H1 (cell line): ENCODE results near the gene SRCIN1. TPM values are rescaled to one million over a fixed set of nuclear protein-coding genes. Genes with fewer than 3 reads are reported as not detected.
"Not testable (repeated sequence)": the region's sequence is repeated elsewhere in the genome, so short reads cannot be mapped to it uniquely, and the experiment has no call there.

Source experiments
- CTCF ChIA-PET: fragments of 300-600 bp; sonication (Branson Sonifier 250); formaldehyde crosslinking; loops from one replicate; lab custom pipeline; 2021; ENCODE audit not compliant: partially characterized antibody; lab: Charles Lee
- POLR2A ChIA-PET: fragments of 300-600 bp; sonication (Branson Sonifier 250); formaldehyde crosslinking; loops from one replicate; lab custom pipeline; 2021; ENCODE audit warnings: inconsistent platforms; ENCODE audit not compliant: partially characterized antibody; lab: Charles Lee
- DNase-seq, 2 experiments: peaks; one replicate each; pipeline versions ENCODE4 v3.0.0 to v3.0.0-alpha.2; 2010 to 2022; ENCODE audit warnings: low spot score in 2 of 2, low read depth in 1 of 2, mixed read lengths in 1 of 2
- FAIRE-seq: peaks from 2 replicates; lab custom pipeline; 2011; peaks lifted over from hg19 to GRCh38; lab: Jason Lieb, UNC
- H2AFZ ChIP-seq: 2 replicates; pipeline ENCODE4 v1.8.1; 2012; ENCODE audit warnings: low read length, inconsistent platforms
- H2AK5ac ChIP-seq: 2 replicates; pipeline ENCODE4 v1.6.1; 2013; ENCODE audit warnings: low read depth, low read length
- H2BK120ac ChIP-seq: replicated peaks from 2 replicates; pipeline ENCODE3; 2013; ENCODE audit warnings: low read depth, low read length, inconsistent platforms
- H2BK12ac ChIP-seq: 2 replicates; pipeline ENCODE4 v1.6.1; 2013; ENCODE audit warnings: low read depth, low read length
- H2BK15ac ChIP-seq: 2 replicates; pipeline ENCODE4 v1.6.1; 2013; ENCODE audit warnings: low read length
- H2BK20ac ChIP-seq: 2 replicates; pipeline ENCODE4 v1.6.1; 2013; ENCODE audit warnings: low read length
- H2BK5ac ChIP-seq: 2 replicates; pipeline ENCODE4 v1.6.1; 2013; ENCODE audit warnings: low read depth, low read length
- H3K14ac ChIP-seq: 2 replicates; pipeline ENCODE4 v1.6.1; 2013; ENCODE audit warnings: inconsistent platforms; ENCODE audit not compliant: insufficient read length
- H3K18ac ChIP-seq: 2 replicates; pipeline ENCODE4 v1.6.1; 2013; ENCODE audit warnings: low read length; ENCODE audit errors: extremely low read depth
- H3K23ac ChIP-seq: 2 replicates; pipeline ENCODE4 v1.6.1; 2013; ENCODE audit warnings: inconsistent platforms; ENCODE audit not compliant: insufficient read length
- H3K23me2 ChIP-seq: 2 replicates; pipeline ENCODE4 v1.6.1; 2013; ENCODE audit warnings: low read depth, low read length
- H3K27ac ChIP-seq: 2 replicates; pipeline ENCODE4 v1.6.1; 2011; ENCODE audit warnings: low read depth, low read length, inconsistent platforms
- H3K27me3 ChIP-seq, 4 experiments: replicated peaks in 1 of 4; 1 replicate in 1 of 4; 2 replicates in 3 of 4; pipeline versions ENCODE4 v1.6.1 to v1.8.1; 2011 to 2013; ENCODE audit warnings: low read length in 3 of 4, mild to moderate bottlenecking in 3 of 4, inconsistent platforms in 2 of 4, mixed read lengths in 2 of 4, moderate library complexity in 1 of 4; ENCODE audit not compliant: control insufficient read depth in 3 of 4, insufficient read depth in 3 of 4; ENCODE audit errors: extremely low read depth in 1 of 4
- H3K36me3 ChIP-seq, 4 experiments: 2 replicates each; pipeline versions ENCODE4 v1.6.1 to v1.8.1; 2011 to 2013; ENCODE audit warnings: mild to moderate bottlenecking in 4 of 4, low read length in 3 of 4, moderate library complexity in 2 of 4, control low read depth in 1 of 4, inconsistent platforms in 1 of 4; ENCODE audit not compliant: insufficient read depth in 4 of 4, control insufficient read depth in 2 of 4
- H3K4ac ChIP-seq: replicated peaks from 2 replicates; pipeline ENCODE3; 2013; ENCODE audit warnings: low read length, low read depth, mixed read lengths, inconsistent platforms; ENCODE audit not compliant: insufficient read length
- H3K4me1 ChIP-seq, 4 experiments: replicated peaks in 1 of 4; 1 replicate in 1 of 4; 2 replicates in 3 of 4; pipeline versions ENCODE4 v1.6.1 to v1.8.1; 2011 to 2013; ENCODE audit warnings: low read length in 3 of 4, inconsistent platforms in 2 of 4, mixed read lengths in 1 of 4; ENCODE audit not compliant: insufficient read depth in 4 of 4, control insufficient read depth in 3 of 4
- H3K4me2 ChIP-seq, 2 experiments: 2 replicates each; pipeline versions ENCODE4 v1.6.1 to v1.8.1; 2011 to 2013; ENCODE audit warnings: low read depth in 2 of 2, low read length in 2 of 2, control low read depth in 1 of 2, inconsistent platforms in 1 of 2, mild to moderate bottlenecking in 1 of 2; ENCODE audit not compliant: insufficient read depth in 1 of 2
- H3K4me3 ChIP-seq, 4 experiments: fragments of 200-600, 300-600 bp in 1 of 4; sonication (generic), shearing (Covaris generic), sonication (Bioruptor Twin) in 1 of 4; 2 replicates each; pipeline versions ENCODE4 v1.5.1 to v1.8.1; 2011 to 2016; ENCODE audit warnings: low read length in 4 of 4, low read depth in 3 of 4, control low read depth in 2 of 4, inconsistent platforms in 2 of 4, mild to moderate bottlenecking in 2 of 4, mixed read lengths in 1 of 4, moderate library complexity in 1 of 4; ENCODE audit not compliant: insufficient read depth in 2 of 4; ENCODE audit errors: extremely low read depth in 1 of 4
- H3K56ac ChIP-seq: replicated peaks from 2 replicates; pipeline ENCODE3; 2013; ENCODE audit warnings: low read depth, mild to moderate bottlenecking, mixed read lengths, low read length, inconsistent platforms; ENCODE audit not compliant: insufficient read length
- H3K79me1 ChIP-seq: 2 replicates; pipeline ENCODE4 v1.6.1; 2013; ENCODE audit warnings: low read depth, low read length, control low read depth
- H3K79me2 ChIP-seq, 2 experiments: 2 replicates each; pipeline versions ENCODE4 v1.6.1 to v1.8.1; 2012 to 2013; ENCODE audit warnings: low read length in 2 of 2, mild to moderate bottlenecking in 2 of 2, inconsistent platforms in 1 of 2; ENCODE audit not compliant: insufficient read depth in 2 of 2, control insufficient read depth in 1 of 2
- H3K9ac ChIP-seq, 4 experiments: replicated peaks in 1 of 4; 1 replicate in 1 of 4; 2 replicates in 3 of 4; pipeline versions ENCODE4 v1.6.1 to v1.8.1; 2011 to 2013; ENCODE audit warnings: low read depth in 3 of 4, low read length in 3 of 4, control low read depth in 2 of 4, mild to moderate bottlenecking in 2 of 4, moderate library complexity in 2 of 4, inconsistent platforms in 1 of 4; ENCODE audit errors: extremely low read depth in 1 of 4
- H3K9me3 ChIP-seq, 2 experiments: 2 replicates each; pipeline versions ENCODE4 v1.6.1 to v1.8.1; 2012 to 2013; ENCODE audit warnings: mild to moderate bottlenecking in 2 of 2, moderate library complexity in 2 of 2, control low read depth in 1 of 2, inconsistent platforms in 1 of 2, low read depth in 1 of 2, low read length in 1 of 2, mixed read lengths in 1 of 2; ENCODE audit not compliant: insufficient read depth in 2 of 2
- H4K20me1 ChIP-seq, 2 experiments: replicated peaks in 1 of 2; 2 replicates each; pipeline versions ENCODE3 to v1.8.1; 2011 to 2013; ENCODE audit warnings: inconsistent platforms in 2 of 2, low read length in 2 of 2, mild to moderate bottlenecking in 1 of 2; ENCODE audit not compliant: insufficient read depth in 2 of 2, control insufficient read depth in 1 of 2
- H4K5ac ChIP-seq: 2 replicates; pipeline ENCODE4 v1.6.1; 2013; ENCODE audit warnings: low read length, low read depth, mixed read lengths, inconsistent platforms; ENCODE audit not compliant: insufficient read length
- H4K8ac ChIP-seq: 2 replicates; pipeline ENCODE4 v1.8.0; 2013; ENCODE audit warnings: mild to moderate bottlenecking, moderate library complexity, low read length, inconsistent platforms; ENCODE audit not compliant: insufficient read depth; ENCODE audit errors: extremely low read depth
- H4K91ac ChIP-seq: replicated peaks from 2 replicates; pipeline ENCODE3; 2013; ENCODE audit warnings: low read length, mixed read lengths, inconsistent platforms; ENCODE audit not compliant: insufficient read length
- CEBPB ChIP-seq: IDR thresholded peaks from 2 replicates; pipeline ENCODE4 v1.6.1; 2012; ENCODE audit warnings: low read depth, low read length
- WGBS, 2 experiments: shearing (Covaris generic) in 1 of 2; methylation state at CpG; one replicate each; pipeline versions ENCODE4 v1.1.6 to v1.1.7; 2013 to 2015; ENCODE audit warnings: low lambda C conversion rate in 2 of 2, mixed read lengths in 2 of 2, inconsistent platforms in 1 of 2, low coverage in 1 of 2, missing lambda C conversion rate in 1 of 2; ENCODE audit not compliant: insufficient replicate concordance in 2 of 2, insufficient coverage in 1 of 2, insufficient read length in 1 of 2; ENCODE audit errors: extremely low coverage in 1 of 2, missing lambda C conversion rate in 1 of 2; 5-methylcytosine and 5-hydroxymethylcytosine counted together
- polyA plus RNA-seq, 7 experiments: library from polyadenylated mRNA; depleted of rRNA in 3 of 7; stranded (reverse) in 5 of 7; unstranded in 2 of 7; fragments of >200 nt in 5 of 7; fragments of 200-250 nt in 2 of 7; gene quantifications; 1 replicate in 5 of 7; 2 replicates in 1 of 7; 4 replicates in 1 of 7; pipeline versions ENCODE4 v1.2.1 to v1.2.3, GENCODE V29; 2011 to 2013; ENCODE audit warnings: missing spikeins in 2 of 7, mixed read lengths in 2 of 7
- total RNA-seq: library from RNA; stranded (reverse); fragmentation: NEBNext Ultra II Directional; extraction: Animal tissue kit (Norgen Biotek cat#: 25700); gene quantifications from 2 replicates; pipeline ENCODE4 v1.2.1, GENCODE V29; 2021

Gene SRCIN1
- total and polyA plus RNA-seq, 2 of the 8 experiments (the other 6 are each of a cell fraction or from before 2014, with no cell fraction given), result 2.8 to 3.8 TPM

DNA sequence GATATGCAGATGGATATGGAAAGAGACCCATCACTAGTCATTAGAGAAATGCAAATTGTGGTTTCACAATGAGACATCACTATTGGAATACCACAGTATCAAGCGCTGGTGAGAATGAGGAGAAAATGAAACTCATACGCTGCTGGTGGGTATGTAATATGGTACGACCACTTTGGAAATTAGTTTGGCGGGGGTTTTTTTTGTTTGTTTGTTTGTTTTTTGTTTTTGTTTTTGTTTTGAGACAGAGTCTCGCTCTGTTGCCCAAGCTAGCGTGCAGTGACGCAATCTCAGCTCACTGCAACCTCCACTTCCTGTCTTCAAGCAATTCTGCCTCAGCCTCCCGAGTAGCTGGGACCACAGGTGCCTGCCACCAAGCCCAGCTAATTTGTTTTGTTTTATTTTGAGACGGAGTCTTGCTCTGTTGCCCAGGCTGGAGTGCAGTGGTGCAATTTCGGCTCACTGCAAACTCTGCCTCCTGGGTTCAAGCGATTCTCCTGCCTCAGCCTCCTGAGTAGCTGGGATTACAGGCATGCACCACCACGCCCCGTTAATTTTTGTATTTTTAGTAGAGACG, 19.1 kb upstream of the SRCIN1 start:
- H4K8ac ChIP-seq, H3K4ac ChIP-seq, H2BK20ac ChIP-seq, H3K9me3 ChIP-seq, H3K79me1 ChIP-seq, H3K4me2 ChIP-seq, H3K23me2 ChIP-seq: not testable (repeated sequence)
- CTCF ChIA-PET, result interaction anchor here (0.6 to 1.9 kb wide), 7 partner anchors 16 to 115 kb away, joined by 3 to 6 read pairs (median 3); no protein-coding TSS in a partner anchor
- TF ChIP-seq CEBPB, result peak; percentile 39; the same call in 1 of the 2 replicates
- TF ChIP-seq, all 59 proteins: peak for 1; not testable (repeated sequence) for 58
- H2BK5ac ChIP-seq, H2BK15ac ChIP-seq, H2BK12ac ChIP-seq, H3K18ac ChIP-seq, H3K9ac ChIP-seq, H4K91ac ChIP-seq, H3K4me1 ChIP-seq, DNase-seq, H4K20me1 ChIP-seq, H3K79me2 ChIP-seq, FAIRE-seq, H3K36me3 ChIP-seq, H2BK120ac ChIP-seq, H3K4me3 ChIP-seq, H4K5ac ChIP-seq, H2AFZ ChIP-seq, H3K14ac ChIP-seq, H3K27me3 ChIP-seq, H2AK5ac ChIP-seq, H3K56ac ChIP-seq, POLR2A ChIA-PET, H3K27ac ChIP-seq, H3K23ac ChIP-seq: not testable (repeated sequence)
- 91% methylated on average over 14 of the region's 14 CpGs; no CpG with 5 or more reads in 1 of the 2 experiments for WGBS, 2 experiments
